HG03565 (cell line): ENCODE data around the gene CACNB4.

Experiments used
- ATAC-seq: cut with Tn5 transposase; IDR thresholded peaks from one replicate; pipeline ENCODE4 v1.9.1; 2021; ENCODE audit warnings: mild to moderate bottlenecking, moderate library complexity; ENCODE audit not compliant: unreplicated experiment

The CACNB4 gene

GRCh38 chr2:151830961-151831360 lies 267.9 kb downstream of the CACNB4 start:
- no peak for ATAC-seq

DNA sequence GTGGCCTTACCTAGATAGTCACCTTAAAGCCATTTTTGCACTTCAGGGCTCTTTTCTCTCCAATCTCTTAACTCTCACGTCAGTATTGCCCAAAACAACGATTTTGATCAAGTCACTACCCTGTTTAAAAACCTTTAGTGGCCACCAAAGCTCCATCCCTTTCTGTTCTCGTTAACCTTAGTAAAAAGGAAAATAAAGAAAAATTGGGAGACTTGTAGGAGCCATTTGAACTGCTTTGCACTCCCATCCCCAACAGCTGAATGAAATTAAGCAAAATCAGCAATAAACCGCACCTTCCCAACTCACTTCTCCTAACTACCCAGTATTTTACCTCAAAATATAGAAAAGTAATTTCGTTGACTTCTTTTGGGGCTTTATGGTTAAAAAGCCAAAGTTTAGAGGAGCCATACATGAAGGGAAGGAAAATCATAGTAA lies 269.9 kb downstream of the CACNB4 start:
- no peak for ATAC-seq

DNA sequence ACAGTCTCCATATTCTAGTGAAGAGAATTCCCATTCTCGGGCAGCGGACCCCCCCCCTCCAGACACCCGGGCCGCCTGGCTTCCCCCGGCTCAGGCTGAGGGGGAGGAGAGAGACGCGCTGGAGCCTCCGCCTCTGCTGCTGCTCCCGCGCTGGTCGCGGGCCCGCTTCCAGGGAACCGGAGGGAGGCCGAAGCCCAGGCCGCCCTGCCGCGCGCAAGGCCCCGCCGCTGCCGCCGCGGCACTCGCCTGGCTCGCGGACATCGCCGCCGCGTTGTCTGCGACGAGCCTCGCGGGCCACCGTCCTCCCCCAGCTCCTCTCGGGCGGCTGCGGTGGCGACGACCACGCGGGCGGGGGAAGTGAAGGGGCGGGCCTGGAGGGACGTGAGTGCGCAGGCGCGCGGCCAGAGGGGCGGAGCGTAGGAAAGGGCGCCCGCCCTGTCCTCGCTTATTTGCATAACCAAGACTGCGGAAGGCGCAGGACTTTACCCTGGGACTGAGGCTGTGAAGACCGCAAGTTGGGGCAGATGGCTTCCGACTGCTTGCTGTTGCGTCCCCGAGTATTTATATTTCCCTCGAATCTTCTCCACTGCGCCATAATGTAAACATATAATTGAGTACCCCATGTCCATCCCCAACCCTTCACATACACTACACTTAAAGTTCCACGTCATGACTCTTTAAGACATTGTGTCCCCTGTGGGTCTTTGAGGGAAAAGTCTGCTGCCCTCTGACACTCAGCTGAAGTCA lies 270.5 kb downstream of the CACNB4 start, which contains the start of gene ARL5A:
ARL5A (minus strand) TSS at position 279 of the 747 bp plus-strand sequence; CDS start at position 34, 245 bp downstream.
- ATAC-seq, result peak; percentile 93

DNA sequence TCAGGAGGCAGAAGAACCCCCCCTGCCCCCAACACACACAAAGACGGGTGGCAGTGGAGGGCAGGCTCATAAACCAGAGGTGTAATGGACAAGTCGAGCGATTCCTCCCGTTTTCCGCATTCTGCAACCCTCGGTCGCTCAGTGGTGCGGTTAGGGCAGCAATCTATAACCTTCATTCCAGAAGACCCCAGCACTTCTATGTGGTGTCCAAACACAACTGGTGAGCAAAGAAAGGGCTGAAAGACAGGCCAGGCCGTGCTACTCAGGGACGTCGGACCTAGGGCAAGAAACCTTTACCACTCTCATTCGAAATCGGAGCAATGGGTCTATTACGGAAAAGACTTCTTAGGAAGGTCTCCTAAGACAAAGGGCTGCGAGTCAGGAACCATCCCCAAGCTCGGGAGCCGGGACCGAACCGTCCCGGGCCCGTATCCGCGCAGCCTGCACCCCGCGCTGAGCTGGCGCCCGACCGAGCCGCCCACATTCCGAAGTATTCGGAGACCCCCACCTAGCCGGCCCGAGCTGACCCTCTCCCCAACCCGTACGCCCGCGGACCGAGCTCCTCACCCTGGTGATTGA lies 271.2 kb downstream of the CACNB4 start:
- no peak for ATAC-seq

GRCh38 chr2:151826737-151827157 lies 272.1 kb downstream of the CACNB4 start:
- no peak for ATAC-seq

DNA sequence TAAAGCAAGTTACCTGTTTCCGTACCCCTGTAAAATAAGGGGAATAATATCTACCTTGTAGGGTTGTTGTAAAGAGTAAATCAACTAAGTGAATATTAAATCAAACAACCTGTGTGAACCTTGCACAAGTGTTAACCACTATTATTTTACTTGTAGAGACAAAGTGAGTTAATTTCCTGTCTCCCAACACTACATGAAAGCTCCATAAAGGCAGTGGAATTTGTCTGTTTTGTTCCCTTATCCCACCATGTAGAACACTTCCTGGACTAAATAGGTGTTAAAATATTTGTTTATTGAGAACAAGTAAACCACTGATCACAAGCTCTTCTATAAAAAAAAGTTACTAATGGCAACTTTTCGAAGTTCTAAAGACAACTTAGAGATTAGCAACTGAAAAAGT lies 274.0 kb downstream of the CACNB4 start:
- ATAC-seq, result no peak

DNA sequence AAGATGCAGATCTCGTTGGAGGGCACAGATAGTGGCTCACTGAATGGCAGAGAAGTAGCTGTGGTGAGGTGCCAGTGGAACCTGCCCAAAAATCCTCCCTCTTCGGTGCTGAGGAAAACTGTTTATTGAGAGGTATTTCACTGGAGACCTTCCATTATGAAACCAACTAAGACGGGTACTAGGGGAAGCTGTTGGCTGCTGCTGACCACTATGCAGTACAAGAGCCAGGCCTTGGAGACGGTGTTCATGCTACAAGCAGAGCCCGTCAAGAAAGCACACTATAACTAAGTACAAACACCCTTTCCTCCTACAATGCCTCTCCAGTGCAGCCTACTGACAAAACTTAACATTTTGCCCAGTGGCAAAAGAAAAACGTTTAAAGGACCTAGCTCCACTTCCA lies 275.2 kb downstream of the CACNB4 start:
- no peak for ATAC-seq

DNA sequence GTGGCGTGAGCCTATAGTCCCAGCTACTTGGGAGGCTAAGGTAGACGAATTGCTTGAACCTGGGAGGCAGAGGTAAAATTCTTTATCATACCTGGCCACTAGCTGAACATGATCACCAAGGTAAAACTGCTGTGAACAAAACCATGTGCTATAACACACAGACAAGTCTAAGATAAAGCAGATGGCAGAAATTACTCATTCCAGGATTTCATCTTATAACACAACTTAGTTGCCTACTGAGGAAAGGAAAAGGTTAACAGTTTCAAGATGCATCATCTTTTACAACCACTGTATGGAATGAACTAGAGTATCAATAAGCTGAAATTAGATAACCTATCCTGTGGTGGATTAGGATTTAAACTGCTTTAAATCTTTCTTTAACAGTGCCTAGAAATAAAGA lies 278.9 kb downstream of the CACNB4 start:
- peak; percentile 79 for ATAC-seq

GRCh38 chr2:151817929-151818328 lies 280.9 kb downstream of the CACNB4 start:
- no peak for ATAC-seq

- no peak for ATAC-seq
Observed at GRCh38 chr2:151816843-151817242, 282.0 kb downstream of the CACNB4 start.

GRCh38 chr2:151815821-151816489 lies 282.9 kb downstream of the CACNB4 start:
- no peak for ATAC-seq

GRCh38 chr2:151810489-151810888 lies 288.4 kb downstream of the CACNB4 start:
- ATAC-seq, result no peak

- ATAC-seq, result no peak
Observed at GRCh38 chr2:151809073-151809383, 289.8 kb downstream of the CACNB4 start.

GRCh38 chr2:151808258-151809072 lies 290.4 kb downstream of the CACNB4 start:
- ATAC-seq, result no peak

- no peak for ATAC-seq
Observed at GRCh38 chr2:151805961-151806360, 292.9 kb downstream of the CACNB4 start.

DNA sequence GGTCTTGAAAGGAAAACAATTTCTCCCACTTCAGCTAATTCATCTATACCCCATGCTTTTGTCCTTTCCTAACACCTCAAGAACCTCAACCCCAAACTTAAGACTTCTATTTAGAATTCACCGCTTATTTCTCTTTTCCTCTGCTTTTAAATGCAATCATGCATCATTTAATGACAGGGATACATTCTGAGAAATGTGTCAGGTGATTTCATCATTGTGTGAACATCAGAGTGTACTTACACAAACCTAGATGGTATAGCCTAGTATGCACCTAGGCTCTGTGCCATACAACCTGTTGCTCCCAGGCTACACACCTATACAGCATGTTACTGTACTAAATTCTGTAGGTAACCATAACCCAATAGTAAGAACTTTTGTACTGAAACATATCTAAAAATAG lies 293.5 kb downstream of the CACNB4 start:
- ATAC-seq, result no peak

GRCh38 chr2:151803811-151804210 lies 295.0 kb downstream of the CACNB4 start:
- ATAC-seq, result no peak

DNA sequence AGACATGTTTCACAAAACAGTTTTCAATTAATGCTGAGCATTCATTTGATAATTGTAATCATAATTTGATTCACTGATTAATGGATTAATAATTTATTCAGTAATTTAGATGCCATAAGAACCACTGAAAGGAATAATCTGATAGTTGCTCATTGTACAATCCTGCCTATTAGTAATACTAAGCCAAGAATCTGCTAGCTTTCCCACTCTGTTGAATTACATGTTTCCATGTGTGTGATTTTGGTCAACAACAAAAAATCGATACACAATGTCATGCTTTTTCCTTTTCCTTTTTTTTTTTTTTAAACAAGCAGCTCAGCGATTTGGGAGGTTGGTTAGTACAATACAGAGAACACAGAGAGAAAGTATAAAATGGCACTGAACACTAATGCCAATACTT lies 296.5 kb downstream of the CACNB4 start:
- no peak for ATAC-seq

DNA sequence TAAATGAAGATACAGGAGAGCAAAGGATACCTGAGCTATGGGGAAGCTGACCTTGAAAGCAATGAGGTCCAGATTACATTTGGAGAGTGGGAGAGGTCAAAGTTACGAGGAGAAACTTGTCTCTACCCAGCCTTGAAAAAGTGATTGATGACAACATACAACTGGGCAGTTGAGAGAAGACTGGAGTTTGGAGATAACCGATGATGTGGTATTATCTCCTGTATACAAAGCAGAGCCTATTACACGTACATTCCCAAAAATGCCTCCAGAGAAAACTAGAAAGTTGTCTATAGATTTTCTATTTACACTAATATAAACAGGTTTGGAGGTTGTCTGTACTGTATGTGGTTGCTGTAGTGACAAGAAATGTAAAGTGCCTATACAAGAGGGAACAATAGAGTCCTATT lies 299.0 kb downstream of the CACNB4 start:
- no peak for ATAC-seq

DNA sequence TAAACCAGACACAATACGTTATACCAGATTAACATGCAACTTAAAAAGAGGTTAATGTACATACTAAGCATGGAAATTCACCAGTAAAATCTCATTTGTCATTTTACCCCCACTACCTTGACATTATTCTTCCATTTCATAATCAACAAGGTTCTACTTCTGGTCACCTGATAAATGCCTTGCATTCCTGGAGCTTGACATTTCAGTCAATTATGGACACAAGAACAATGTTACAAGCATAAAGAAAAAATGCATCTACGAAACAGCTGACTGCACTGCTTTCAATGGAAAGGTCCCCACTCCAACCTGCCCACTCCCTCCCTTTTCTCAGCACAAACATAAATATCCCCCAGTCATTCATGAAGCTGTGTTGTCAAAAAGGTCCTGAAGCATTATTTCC lies 302.1 kb downstream of the CACNB4 start:
- no peak for ATAC-seq

- ATAC-seq, result no peak
Observed at GRCh38 chr2:151795646-151796240, 303.1 kb downstream of the CACNB4 start.
